CMK (cell line): ENCODE data around the gene SNX21.
"Not testable (repeated sequence)": the region's sequence is repeated elsewhere in the genome, so short reads cannot be mapped to it uniquely, and the experiment has no call there.

Source experiments
- DNase-seq: peaks from one replicate; pipeline ENCODE4 v3.0.0-alpha.2; 2010; ENCODE audit warnings: low read depth

Gene SNX21

DNA sequence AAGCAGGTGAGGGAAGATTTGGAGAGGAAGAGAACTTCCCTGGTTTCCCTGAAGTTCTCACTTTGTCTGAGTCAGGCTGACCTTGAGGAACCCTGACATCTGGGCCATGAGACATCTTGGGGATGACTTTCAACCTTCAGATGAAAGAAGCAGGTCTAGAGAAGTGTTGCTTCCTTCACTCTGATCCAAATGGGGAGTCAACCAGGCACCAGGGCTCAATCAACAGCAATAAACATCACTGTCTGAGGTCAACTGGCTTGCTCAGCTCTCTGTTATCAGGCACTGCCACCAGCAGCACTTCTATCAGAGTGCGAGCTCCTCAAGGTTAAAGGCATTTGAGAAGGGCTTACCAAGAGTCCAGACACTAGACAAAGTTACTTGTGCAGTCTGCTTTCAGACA lies 17.3 kb downstream of the SNX21 start:
- DNase-seq: no peak

DNA sequence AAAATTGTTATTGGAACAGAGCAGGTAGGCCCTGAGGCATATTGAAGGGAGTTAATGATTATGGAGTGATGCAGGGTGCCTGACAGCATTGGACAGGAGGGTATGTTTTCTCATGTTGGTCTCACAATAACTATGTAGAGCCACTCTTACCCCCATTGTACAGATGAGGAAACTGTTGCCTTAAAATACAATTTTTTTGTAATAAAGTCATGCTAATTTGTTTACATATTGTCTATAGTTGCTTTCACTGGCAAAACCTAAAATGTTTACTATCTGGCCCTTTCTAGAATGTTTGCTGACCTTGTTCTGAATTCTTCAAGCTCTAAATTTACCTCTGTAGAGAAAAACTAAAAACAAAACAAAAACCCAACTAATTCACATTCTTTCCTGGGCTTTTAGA lies 17.9 kb downstream of the SNX21 start:
- no peak for DNase-seq

DNA sequence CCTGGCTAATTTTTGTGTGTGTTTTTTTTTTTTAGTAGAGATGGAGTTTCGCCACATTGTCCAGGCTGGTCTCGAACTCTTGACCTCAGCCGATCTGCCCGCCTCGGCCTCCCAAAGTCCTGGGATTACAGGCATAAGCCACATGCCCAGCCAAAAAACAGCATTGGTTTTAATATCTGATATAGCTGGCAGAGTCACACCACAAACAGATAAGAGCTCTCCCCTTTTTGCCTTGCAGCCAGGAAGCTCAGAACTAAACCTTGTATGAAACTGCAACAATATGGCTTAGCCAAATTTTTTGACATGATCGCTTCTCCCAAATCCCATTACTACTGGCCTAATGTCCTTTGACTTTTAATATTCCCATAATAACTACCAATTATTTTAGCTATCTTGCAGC lies 18.7 kb downstream of the SNX21 start:
- DNase-seq: no peak

DNA sequence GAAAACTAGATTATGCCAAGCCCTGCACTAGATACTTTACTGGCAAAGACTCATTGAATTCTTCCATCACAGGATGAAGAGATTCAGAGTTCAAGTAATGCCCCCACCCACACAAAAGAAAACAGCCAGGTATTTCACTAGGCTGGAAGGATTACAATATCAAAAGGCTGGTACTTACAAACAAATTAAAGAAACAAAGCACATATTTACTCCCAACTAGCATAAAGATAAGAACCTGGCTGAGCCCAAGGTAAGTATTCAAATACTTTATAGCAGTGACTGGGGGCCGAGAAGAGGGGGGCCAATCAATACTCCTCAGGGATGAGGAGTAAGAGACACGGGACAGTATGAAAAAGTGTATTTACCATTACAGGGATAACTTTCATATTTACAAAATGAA lies 19.9 kb downstream of the SNX21 start:
- no peak for DNase-seq

DNA sequence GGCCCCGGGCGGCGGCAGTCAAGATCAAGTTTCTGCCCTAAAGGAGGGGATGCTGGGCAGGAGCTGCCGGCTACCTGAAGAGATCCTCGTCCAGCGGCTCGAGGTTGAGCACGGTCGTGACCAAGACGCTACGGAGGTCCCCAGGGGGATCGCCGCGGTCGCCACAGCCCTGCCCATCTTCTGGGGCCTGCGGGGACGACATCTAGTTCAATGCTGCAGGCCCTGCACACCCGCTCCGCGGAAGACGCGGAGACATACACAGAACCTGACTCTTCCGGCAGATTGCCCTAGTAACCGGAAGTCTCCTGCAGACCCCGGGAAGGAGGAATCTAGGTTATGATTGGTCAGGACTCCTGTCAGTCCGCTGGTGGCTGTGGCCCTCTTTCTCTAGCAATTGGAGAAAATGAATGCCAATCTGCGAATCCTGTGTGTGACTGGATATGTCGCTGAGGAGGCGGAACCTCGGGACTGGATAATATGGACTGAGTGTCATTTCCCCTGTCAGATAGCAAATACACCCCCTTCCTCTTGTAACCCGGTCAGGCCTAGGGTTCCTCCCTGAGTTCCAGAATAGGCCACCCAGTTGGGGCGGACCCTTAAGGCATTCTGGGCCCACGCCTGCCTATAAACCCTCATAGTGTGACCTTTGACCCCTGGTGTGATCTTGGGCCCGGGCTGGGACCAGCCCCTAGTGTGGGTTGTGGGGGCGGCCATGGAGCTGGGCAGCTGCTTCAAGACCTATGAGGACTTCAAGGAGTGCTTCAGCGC lies 23.7 kb downstream of the SNX21 start, which contains the start of the genes ACOT8 and ZSWIM3:
ACOT8 (minus strand) TSS at position 279 of the 768 bp plus-strand sequence; CDS start at position 202, 77 bp downstream.
ZSWIM3 (plus strand) TSS at position 501 of the 768 bp plus-strand sequence; CDS start at position 713, 212 bp downstream.
- DNase-seq: peak; percentile 97

DNA sequence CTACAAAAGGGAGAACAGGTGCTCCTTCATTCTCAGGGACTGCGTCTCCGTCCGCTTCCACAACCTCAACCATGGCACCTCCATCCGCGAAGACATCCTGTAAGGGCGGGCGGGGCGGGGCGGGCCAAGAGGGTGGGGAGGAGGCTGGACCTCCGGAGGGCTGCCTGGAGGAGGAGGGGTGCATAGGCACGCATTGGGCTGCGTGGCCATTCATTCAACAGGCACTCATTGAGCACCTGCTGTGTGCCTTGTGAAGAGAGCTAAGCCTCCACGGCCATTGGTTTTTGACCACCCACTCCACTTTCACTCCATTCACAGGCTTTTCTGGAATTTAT lies 24.2 kb downstream of the SNX21 start:
- no peak for DNase-seq

DNA sequence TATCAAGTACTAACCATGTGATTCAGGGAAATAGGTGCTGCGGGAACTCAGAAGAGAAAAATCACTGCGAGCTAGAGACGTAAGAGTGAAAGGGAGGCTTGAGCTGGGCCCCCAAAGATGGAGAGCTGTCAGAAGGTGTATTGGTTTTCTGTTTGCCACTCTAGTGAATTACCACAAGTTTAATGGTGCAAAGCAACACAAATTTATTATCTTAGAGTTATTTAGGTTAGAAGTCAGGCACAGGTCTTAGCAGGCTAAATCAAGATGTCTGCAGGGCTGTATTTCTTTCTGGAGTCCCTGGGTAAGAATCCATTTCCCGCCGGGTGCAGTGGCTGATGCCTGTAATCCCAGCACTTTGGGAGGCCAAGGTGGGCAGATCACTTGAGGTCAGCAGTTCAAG lies 26.3 kb downstream of the SNX21 start:
- no peak for DNase-seq

DNA sequence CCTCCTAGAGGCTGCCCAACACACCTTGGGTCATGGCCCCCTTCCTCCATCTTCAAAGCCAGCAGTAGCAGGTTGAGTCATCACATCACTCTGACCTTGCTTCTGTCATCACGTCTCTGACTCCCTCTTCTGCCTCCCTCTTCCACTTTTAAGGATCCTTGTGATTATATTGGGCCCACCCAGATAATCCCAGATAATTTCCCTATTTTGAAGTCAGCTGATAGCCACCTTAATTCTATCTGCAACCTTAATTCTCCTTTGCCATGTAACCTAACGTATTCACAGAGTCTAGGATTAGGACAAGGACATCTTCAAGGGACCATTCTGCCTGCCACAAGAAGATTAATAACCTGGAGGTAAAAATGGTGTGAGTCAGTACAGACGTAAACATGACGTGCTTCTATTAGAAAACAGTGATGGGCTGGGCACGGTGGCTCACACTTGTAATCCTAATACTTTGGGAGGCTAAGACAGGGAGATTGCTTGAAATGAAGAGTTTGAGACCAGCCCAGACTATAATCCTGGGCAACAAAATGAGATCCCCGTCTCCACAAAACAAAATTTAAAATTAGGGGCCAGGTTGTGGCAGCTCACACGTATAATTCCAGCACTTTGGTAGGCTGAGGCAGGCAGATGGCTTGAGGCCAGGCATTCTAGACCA lies 27.1 kb downstream of the SNX21 start:
- DNase-seq: no peak

DNA sequence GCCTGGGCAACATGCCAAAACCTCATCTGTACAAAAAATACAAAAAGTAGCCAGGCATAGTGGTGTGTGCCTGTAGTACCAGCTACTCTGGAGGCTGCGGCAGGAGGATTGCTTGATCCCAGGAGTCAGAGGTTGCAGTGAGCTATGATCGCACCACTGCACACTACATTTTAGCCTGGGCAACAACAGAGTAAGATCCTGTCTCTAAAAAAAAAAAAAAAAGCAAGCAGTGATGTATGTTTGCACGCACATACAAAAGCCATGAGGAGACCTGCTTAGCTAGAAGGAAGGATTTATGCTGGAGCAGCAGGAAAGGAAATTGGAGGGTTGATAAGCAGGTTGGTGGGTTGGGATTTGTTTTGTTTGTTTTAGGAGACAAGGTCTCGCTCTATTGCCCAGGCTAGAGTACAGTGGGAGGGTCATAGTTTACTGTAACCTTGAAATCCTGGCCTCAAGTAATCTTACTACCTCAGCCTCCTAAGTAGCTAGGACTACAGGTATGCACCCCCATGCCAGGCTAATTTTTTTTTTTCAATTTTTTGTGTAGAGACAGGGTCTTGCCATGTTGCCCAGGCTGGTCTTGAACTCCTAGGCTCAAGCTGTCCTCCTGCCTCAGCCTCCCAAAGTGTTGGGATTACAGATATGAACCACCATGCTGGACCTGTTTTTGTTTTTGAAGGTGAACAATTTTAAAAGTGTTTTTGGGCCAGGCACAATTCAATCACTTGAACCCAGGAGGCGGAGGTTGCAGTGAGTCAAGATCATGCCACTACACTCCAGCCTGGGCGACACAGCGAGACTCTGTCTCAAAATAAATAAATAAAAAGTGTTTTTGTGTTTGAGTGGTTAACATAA lies 27.8 kb downstream of the SNX21 start:
- DNase-seq: no peak

DNA sequence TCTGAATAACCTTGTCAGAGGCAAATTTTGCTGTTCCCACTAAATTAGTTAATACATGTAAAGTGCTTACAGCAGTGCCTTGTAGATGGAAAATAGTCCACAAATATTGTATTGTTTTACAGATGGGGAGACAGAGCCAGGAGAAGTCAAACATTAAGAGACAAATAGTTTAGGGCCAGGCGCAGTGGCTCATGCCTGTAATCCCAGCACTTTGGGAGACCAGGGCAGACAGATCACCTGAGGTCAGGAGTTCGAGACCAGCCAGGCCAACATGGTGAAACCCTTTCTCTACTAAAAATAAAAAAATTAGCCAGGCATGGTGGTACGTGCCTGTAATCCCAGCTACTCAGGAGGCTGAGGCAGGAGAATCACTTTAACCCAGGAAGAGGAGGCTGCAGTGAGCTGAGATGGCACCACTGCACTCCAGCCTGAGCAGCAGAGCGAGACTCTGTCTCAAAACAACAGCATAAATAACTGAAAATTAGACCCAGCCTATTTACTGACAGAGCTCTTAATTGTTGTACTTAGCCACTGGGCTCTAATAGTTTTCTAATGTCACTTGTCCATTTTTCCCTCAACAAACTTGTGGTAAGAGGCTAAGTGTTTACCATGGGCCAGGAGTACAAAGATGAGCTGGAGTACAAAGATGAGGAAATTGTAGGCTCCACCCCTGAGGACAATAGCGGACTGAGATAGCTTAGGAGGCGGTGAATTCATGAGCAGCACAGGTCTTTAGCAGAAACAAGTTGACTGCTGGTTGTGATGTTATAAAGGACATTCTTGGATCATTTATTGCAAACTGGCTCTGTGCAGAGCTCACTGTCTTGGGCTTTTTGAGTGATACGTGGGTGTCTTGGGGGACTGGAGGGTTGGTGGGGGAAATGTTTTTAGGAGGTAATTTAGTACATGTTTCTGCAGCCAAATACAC lies 30.2 kb downstream of the SNX21 start:
- DNase-seq: no peak

DNA sequence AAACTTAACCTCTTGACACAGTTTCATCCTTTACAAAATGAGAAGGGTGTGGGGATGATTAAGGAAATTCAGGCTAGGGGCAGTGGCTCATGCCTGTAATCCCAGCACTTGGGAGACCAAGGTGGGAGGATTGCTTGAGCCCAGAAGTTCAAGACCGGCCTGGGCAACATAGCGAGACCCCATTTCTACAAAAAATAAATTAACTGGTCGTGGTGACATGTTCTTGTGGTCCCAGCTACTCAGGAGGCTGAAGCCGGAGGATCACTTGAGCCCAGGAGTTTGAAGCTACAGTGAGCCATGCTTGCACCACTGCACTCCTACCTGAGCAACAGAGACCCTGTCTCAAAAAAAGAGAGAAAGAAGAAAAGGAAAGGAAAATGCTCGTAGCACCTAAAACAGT lies 32.9 kb downstream of the SNX21 start:
- DNase-seq: no peak

DNA sequence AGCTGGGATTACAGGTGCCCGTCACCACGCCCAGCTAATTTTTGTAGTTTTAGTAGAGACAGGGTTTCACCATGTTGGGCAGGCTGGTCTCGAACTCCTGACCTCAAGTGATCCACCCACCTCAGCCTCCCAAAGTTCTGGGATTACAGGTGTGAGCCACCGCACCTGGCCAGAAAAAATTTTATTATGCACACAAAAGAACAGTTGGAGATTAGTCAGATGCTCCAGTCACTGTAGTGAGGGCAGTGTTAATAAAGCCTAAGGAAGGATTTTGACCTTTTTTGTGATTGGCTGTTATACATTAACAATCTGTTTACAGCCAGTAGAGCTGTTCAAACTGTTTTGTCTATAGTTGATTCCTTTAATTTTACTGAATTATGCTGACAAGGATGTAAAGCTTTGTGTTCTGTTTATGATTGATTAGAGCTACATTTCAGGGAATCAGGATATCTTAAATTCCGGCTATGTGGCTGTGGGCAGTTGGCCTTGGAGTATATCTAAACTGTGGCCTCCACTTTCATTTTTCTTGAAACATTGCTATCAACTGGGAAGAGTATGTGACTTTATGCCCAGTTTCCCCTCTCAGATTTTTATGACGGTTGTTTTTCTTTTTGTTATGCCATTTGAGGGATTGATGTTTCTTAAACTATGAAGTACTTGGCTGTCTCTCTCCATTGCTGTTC lies 33.7 kb downstream of the SNX21 start:
- no peak for DNase-seq

DNA sequence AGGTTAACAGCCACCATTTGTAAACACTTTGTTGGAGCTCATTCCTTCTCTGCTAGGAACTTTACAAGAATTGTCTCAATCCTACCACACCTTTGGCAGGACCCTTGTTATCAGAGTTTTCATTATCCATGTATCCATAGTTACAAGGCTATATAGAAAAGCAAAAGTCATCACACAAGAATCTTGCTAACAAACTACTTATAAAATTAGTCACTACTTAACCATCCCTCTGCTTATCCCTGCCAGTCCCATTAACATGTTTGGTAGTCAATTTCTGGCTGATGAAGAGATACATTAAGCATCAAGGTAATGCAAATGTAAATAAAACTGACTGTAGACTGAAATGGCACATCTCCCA lies 34.2 kb downstream of the SNX21 start:
- DNase-seq: no peak

DNA sequence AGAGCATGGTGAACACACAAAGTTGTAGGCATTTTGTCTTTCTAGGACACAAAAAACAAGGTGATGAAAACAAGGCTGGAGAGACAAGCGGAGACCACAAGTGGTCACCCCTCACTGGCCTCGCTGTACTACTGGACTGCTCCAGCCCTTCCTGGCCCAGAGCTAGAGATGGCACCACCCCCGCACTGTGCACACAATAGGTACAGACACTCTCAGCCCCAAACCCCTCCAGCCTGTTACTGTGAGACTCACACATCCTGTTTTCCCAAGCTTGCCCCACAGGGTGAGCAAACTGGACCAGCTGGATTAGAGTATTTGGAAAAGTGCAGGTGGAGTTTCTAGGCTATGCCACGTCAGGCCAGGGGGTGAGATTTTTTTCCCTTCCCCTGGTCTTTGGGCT lies 39.0 kb downstream of the SNX21 start:
- no peak for DNase-seq

DNA sequence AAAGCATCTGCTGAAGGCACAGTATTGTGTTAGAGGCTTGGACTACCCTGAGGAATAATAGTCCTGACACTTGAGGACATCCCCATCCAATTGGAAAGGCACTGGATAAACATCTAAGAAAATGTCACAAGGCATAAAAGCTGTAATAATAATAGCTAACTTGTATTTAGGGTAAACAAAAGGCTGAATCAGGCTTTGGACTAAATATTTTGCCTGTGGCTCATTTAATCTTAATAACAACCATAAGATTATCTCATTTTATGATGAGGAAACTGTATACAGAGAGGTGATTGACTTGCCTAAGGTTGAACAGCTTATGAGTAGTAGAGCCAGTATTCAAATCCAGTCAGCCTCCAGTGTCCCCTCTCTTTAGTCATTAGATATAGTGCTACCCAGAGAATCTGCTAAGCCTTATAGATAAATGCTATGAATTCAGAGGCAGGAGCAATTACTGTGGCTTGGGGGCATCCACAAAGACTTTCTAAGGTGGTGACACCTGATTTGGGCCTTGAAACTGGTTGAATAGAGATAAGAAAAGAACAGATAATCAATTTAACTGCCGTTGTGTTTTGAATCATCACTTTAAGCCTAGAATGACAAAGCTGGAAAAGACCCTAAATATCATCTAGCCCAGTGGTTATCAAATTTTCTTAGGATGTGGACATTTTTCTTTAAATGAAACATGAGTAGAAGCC lies 40.0 kb downstream of the SNX21 start:
- no peak for DNase-seq

DNA sequence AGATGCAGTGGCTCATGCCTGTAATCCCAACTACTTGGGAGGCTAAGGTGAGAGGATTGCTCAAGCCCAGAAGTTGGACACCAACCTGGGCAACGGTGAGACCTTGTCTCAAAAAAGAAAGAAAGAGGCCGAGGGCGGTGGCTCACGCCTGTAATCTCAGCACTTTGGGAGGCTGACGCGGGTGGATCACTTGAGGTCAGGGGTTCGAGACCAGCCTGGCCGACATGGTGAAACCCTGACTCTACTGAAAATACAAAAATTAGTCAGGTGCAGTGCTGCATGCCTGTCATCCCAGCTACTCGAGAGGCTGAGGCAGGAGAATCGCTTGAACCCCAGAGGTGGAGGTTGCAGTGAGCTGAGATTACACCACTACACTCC lies 40.5 kb downstream of the SNX21 start:
- DNase-seq: not testable (repeated sequence)

DNA sequence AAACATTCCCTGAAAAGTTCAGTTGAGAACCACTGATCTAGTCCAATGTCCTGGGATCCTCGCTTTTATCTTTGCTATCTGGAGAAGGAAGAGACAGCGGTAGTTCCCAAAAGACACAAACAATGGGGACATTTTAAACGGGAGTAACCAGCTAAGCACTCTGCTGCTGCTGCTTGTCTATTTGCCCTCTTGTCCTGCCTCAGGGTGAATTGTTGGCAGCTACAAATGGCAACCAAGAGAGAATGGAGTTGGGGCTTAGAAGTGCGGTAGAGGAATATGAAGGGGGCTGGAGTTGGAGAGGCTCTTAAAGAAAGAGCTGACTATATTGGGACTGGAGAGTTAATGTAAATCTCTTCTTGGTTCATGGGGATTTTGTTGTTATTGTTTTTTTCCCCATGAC lies 41.0 kb downstream of the SNX21 start:
- DNase-seq: no peak

DNA sequence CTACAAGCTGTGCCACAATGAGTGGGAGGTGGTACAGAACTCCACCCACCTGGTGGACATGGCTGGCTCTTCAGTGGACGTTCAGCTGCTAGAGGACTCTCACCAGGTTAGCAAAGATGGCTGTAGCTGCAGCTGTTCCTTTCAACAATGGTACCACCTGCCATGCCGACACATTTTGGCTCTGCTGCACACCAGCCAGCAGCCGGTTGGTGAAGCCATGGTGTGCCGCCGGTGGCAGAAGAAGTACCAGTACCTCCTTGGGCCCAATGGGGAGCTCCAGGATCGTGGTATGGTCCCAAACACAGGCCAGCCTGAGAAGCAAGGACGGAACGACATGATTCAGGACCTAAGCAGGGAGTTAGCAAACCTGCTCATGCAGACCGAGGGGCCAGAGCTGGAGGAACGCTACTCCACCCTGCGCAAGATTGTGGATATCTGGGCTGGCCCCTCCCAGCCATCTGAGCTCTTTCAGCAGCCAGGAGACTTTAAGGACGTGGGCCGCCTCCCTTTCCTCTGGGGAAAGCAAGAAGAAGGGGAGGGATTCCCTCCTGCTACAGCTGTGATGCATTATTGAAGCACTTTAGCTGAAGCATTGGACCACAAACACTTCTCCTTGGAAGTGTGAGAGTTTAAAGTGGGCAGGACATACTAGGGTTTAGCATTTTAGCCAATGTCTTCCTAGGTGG lies 44.6 kb downstream of the SNX21 start:
- DNase-seq: no peak

DNA sequence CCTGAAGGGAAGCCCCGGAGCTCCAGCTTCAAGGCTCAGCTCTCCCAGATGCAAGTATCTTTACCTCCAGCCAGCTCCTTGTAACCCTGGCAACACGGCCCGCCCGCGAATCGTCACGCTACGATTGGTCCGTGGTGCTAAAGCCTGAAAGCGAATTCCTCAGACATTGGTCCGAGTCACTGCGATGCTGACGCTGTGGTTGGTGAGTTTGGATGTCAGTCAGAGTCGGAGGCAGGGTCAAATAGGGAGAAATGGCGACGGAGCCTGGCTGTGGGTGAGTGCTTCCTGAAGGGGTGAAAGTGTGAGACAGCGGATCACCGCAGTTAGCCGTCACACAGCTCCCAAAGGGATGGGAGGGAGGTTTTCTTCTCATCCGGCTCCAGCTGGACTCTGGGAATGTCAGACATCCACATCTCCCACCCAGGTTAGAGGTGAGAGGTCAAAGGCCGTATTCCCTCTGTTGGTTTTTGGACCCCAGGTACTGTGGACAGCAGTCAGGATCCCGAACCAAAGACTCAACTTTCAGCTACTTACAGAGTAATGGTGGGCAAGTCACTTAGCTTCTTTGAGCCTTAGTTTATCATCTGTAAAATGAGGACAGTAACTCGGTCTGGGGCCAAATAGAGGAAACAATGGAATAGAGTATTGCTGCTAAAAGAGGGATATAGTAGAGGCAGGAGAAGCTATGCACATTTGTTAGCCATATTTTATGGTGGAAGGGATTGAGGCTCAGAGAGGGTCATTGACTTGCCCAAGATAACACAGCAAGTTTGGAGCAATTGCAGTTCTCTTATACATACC lies 47.6 kb downstream of the SNX21 start, which contains the start of gene ZSWIM1:
ZSWIM1 (plus strand) TSS at position 240 of the 801 bp plus-strand sequence. CDS start 1,366 bp downstream, outside the sequence.
- peak; percentile 99 for DNase-seq
